Activated CD8-positive, alpha-beta memory T cell treated with anti-CD3 and anti-CD28 coated beads, Interleukin-2, amount 50 U/mL, for 4 hours (primary cell): ENCODE data around the gene BDP1.
A peak's percentile ranks its signal among the peaks of the same experiment; 100 is the strongest.
"Not testable (repeated sequence)": the region's sequence is repeated elsewhere in the genome, so short reads cannot be mapped to it uniquely, and the experiment has no call there.

ENCODE experiments used
- DNase-seq: peaks from one replicate; pipeline ENCODE4 v3.0.0-alpha.2; 2020

BDP1 gene

DNA sequence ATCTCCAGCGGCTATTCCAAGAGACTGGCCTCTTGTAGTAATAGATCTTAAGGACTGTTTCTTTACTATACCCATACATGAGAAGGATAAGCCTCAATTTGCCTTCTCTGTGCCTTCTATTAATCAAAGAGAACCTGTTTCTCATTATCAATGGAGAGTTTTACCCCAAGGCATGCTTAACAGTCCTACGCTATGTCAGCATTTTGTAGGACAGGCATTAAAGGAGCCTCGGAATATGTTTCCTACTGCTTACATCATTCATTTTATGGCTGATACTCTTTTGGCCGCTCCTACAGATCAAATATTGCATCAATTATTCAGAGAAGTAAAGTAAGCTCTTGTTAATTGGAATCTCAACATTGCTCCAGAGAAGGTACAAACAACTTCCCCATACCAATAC is 120.1 kb downstream of the BDP1 start:
- not testable (repeated sequence) for DNase-seq

DNA sequence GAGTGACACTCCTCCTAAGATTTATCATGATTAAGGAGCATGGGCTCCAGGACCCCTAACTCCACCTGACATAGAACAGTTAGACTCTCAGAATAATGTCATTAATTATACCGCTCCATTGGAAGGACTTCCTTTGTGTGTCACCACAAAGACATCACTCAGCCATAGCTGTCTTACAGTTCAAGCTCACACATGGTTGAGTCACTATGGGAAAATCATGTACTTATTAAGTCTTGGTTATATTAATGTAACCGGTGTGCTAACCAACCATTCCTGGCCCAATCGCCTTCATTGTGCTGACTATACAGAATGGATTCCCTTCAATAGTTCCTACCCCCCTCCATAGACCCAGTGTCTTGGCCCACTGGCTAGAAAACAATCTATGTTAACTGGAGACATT is 120.8 kb downstream of the BDP1 start:
- no peak for DNase-seq

DNA sequence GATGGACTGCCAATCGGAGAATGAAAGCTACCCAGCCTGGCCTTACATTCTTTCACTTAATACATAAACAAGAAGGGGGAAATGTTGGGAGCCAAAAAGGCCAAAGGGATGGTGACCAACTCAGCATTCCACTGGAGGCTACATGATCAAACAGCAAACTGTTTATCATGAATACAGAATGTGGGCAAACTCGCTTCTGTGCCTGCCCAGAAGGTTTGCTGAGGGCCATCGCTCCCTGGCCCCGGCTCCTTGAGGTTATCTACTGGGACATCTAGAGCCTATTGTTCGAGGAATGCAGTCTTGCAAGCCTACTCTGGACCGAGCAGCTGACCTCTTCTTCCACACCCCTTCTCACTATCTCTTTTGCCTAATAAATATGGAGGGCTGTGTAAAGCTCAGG is 122.4 kb downstream of the BDP1 start:
- not testable (repeated sequence) for DNase-seq

DNA sequence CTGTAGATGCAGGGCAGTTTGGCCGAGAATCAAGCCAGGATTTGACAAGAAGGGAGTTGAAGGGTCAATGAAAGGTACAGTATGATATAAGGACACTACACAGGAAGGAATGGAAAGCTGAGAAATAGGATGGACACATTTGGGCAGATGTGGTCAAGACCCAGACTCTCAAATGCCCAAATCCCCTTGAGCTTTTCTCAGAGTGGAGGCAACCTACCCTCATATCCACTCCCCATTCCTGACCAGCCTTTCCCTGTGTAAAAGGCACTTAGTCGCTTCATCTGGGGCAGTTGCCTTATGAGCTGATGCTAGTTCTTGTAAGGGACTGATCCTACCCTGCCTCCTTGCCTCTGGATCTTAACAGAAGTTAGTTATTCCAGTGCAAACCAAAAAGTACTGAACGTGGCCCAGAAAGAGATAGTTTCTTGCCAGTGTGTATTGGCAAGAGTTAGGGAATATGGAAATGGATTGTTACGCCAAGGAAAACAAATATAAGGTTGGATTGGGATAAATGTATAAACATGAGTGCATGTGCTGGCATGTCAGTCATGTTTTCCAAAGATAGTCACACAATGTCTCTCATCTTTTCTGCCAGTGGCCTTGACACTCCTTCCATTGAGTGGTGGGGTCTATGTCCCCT is 127.6 kb downstream of the BDP1 start:
- DNase-seq = no peak

DNA sequence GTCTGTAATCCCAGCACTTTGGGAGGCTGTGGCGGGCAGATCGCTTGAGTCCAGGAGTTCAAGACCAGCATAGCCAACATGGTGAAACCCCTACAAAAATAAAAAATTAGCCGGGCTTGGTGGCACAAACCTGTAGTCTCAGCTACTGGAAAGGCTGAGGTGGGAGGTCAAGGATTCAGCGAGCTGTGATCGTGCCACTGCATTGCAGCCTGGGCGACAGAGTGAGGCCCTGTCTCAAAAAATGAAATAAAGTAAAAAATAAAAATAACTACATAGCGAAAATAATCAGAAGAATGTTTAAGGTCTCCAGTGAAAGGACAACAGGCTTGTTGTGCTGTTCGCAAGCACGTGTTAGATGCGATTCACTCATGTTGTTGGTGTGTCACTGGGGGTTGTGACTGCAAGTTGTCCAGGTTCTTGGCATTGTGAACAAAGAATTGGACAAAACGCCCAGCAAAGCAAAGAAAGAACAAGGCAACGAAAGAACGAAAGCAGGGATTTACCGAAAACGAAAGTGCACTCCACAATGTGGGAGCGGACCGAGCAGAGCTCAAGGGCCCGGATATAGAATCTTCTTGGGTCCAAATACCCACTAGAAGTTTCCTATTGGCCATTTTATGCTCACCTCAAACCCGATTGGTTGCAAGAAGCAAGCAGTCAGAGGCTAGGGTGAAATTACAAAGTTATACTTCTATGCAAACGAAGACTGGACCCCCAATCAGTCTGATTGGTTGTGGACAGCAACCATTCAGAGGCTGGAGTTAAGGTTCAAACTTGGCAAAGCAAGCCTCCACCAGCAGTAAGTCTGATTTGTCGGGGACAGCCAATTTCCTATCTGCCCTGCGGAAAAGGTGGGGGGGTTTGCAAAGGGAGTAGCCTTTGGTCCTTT is 130.8 kb downstream of the BDP1 start:
- no peak for DNase-seq

DNA sequence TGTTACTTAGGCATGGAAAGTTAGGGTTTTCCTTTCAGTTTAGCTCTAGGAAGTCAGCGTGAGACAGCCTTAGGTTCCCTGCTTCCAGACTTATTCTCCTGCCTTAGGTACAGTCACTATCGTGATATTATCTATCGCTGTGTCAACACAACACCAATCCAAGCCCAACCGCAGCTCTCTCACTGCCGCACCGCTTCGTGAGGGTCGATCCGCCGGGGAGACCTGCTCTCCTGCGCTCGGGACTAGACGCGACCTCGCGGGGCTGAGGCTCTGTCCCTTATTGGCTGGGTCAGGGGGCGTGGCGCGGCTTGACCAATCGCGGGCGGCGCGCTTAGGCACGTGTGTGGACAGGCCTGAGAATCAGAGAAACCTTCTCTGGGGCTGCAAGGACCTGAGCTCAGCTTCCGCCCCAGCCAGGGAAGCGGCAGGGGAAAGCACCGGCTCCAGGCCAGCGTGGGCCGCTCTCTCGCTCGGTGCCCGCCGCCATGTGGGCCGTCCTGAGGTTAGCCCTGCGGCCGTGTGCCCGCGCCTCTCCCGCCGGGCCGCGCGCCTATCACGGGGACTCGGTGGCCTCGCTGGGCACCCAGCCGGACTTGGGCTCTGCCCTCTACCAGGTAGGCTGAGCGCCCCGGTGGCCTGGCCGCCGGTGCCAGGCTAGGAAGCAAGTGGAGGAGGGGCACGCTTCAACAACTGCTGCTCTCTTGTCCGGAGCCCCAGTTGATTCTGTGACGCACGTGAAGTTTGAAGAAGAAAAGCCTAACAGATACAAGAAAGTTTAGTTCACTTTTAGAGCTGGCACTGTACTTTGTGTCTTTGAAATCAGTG is 131.7 kb downstream of the BDP1 start, which contains the start of gene MCCC2:
Gene MCCC2, plus strand, starts transcription at position 400 of the 825 bp plus-strand sequence. Its CDS starts 86 bp downstream, at position 486.
- DNase-seq = peak; percentile 97

DNA sequence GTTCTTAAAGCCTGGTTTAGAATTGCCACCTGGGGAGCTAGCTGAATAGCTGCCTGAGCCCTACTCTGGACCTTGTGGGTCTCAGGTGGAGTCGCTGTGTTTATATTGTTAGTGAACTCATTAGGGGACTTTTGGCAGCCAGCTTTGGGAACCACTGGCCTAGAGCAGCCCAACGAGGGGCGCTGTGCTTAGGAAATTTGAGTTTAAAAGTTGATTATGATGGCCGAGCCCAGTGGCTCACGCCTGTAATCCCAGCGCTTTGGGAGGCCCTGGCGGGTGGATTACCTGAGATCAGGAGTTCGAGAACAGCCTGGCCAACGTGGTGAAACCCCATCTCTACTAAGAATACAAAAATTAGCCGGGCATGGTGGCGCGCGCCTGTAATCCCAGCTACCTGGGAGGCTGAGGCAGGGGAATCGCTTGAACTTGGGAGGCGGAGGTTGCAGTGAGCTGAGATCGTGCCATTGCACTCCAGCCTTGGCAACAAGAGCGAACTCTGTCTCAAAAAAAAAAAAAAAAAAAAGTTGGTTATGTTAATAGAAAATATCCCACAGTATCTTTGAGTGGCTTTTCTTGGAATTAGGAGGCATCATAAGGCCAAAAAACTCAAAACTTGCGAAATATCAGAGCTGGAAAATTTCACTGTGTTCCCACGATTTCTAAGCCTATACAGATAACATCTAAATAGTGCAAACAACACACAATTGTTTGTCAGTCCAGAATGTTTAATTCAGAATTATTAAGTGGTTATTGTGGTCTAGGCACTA is 132.5 kb downstream of the BDP1 start:
- peak; percentile 17 for DNase-seq

DNA sequence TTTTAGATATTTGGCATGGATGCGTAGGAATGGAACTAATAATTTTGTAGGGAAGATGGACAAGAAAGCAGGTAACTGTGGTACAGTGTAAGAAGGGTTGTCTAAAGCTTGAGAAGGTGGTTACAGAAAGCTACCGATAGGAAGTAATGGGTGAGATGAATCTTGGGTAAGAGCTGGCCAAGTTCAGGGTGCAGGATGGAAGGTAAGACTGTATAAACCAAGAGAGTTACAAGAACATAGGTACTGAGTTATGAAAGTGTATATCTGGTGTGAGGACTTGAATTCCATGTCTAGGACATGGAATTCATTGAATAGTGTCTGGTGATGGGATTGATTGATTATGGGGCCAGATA is 133.1 kb downstream of the BDP1 start:
- no peak for DNase-seq

DNA sequence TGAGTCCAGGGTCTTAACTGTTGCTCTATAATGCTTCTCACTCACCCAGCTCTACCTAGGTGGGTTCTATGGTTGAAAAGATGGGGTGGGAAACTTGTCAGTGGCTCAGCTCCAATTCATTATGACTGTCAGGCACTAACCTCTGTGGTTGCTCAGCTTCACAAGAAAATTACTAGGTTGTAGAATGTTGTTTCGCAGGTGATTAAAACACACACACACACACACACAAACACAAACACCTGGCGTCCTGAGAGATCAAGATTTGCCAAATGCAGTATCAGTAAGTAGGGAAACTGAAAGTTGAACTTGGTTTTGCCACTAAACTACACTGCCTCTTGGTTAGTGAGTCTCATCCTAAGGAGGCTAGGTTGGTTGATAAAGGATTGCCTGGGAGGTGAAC is 134.5 kb downstream of the BDP1 start:
- DNase-seq = no peak

DNA sequence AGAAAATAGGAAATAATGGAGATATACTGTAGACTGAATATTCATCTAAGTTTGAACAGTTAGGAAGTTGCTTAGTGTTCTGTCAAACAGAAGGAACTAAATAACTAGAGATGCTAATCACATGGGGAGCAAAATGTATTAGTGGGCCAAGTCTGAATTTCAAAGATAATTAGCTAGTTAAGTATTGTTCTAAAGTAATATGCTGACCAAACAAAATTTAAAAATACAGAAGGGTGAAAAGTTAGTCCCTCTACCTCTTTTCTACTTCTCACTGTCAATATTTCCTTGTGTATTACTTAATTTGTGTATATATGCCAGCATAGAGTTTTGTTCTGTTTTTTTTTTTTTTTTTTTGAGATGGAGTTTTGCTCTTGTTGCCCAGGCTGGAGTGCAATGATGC is 135.6 kb downstream of the BDP1 start:
- no peak for DNase-seq

DNA sequence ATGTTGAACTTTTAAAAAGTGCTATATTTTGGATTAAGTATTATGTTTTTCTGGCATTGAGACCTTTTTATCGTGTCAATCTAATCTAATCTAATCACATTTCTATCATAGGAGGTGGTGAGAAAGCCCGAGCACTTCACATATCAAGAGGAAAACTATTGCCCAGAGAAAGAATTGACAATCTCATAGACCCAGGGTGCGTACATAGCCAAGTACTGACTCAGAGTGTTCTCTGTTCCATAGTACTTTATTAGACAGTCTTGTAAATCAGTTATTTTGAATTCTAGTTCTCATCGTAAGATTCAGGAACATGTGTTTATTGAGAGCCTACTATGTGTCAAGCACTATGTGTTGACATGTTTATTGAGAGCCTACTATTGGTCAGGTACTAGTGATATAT is 140.7 kb downstream of the BDP1 start:
- DNase-seq = no peak

DNA sequence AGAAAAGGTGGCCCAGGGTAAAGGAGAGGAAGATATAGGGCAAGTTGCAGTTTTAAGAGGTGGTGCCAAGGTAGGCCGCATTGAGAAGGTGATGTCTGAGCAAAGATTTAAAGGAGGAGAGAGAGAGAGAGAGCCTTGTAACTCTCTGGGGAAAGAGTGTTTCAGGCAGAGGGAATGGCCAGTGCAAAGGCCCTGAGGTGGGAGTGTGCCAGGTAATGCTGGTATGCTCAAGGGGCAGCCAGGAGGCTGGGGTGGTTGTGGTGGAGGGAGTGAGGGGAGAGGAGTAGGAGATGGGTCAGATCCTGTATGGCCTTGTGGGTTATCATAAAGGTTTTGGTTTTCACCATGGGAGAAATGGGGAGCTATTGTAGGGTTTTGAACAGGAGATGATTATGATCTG is 141.6 kb downstream of the BDP1 start:
- no peak for DNase-seq

DNA sequence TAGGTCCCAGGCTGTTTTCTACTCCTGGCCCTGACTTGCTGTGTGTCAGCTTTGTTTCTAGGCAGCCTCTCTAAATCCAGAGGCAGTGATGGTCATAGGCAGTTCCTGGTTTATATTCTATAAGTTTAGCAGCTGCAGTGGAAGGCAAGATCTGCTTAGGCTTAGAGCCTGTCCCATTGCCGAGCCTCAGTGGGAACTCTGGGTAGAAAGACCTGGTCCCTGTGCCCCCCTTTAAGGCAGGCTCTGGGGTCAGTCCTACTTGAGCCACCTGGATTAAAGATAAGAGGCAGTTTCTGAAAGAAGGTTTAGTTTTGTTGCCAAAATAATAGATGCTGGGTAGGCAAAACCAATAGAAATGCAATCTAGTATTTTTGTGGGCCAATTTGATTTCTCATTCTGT is 145.3 kb downstream of the BDP1 start:
- no peak for DNase-seq

DNA sequence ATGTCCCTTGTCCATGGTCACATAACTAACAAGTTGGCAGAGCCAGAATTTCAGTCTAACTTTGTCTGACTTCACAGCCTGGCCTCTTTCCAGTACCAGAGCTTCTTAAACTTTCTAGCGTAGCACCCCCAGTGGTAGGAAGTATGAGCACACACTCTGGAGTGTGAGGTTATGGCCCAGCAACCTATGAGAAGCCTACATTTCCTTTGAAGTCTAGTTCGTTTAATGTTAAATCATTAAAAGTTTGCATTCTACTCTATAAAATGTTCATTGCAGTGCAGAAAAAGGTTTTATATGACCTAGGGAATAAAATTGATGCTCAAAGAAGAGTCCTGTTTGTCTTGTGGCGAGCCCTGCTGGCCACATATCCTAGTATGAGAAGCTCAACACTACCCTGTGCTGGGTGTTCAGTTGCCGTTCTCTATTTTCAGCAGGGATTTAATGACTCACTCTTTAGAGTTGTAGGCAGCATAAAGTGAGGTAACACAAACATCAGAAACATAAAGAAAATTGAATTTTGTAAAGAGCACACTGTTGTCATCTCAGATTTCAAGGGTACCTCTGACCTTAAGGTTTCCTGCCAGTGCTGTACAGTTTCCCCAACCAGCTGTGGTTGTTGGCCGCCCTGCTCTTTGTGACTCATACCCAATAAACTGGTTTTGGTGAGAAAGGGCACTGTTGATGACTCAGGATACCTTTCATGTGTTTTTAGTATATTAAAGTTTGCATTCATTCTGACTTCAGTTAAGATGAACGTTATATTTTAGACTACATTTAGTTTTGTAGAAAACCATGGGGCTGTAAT is 146.0 kb downstream of the BDP1 start:
- peak; percentile 67 for DNase-seq

DNA sequence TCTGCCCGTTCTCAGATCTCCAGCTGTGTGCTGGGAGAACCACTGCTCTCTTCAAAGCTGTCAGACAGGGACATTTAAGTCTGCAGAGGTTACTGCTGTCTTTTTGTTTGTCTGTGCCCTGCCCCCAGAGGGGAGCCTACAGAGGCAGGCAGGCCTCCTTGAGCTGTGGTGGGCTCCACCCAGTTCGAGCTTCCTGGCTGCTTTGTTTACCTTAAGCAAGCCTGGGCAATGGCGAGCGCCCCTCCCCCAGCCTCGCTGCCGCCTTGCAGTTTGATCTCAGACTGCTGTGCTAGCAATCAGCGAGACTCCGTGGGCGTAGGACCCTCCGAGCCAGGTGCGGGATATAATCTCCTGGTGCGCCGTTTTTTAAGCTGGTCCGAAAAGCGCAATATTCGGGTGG is 154.5 kb downstream of the BDP1 start:
- not testable (repeated sequence) for DNase-seq

DNA sequence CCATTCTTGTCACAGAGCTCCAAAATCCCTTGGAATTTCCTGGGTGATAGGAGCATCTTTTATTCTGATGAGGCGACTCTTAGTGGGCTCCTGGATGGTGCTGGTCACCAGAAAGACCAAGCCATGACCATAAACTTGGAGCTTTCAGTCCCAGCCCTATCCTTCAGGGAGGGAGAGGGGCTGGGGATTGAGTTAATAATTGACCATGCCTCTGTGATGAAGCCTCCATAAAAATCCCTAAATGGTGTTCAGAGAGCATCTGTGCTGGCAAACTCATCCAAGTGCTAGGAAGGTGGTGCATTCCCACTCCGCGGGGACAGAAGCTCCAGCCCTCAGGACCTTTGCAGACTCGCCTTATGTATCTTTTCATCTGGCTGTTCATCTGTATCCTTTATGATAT is 160.4 kb downstream of the BDP1 start:
- DNase-seq = no peak
